Colonic mucosa (tissue), 4 donors: ENCODE measurements around the gene CREB3. TPM values are rescaled to one million over a fixed set of nuclear protein-coding genes. Genes with fewer than 3 reads are reported as not detected.
A peak's percentile ranks its signal among the peaks of the same experiment; 100 is the strongest.

ENCODE experiments used
- DNase-seq: peaks from one replicate; pipeline ENCODE4 v3.0.0-alpha.2; 2020
- H3K27ac ChIP-seq: fragments of 200-600 bp; one replicate; pipeline ENCODE4 v1.8.0; 2021
- H3K27me3 ChIP-seq: fragments of 200-600 bp; one replicate; pipeline ENCODE4 v1.8.0; 2021
- H3K36me3 ChIP-seq: fragments of 200-600 bp; one replicate; pipeline ENCODE4 v1.8.0; 2021
- H3K4me1 ChIP-seq: fragments of 200-600 bp; one replicate; pipeline ENCODE4 v1.8.0; 2021; ENCODE audit warnings: mild to moderate bottlenecking
- H3K4me3 ChIP-seq: fragments of 200-600 bp; one replicate; pipeline ENCODE4 v1.8.0; 2021
- H3K9ac ChIP-seq, 2 donors: one replicate each; pipeline ENCODE4 v1.7.0; 2013; ENCODE audit warnings: control low read depth in 2 of 2, low read depth in 2 of 2, low read length in 2 of 2
- H3K9me3 ChIP-seq: fragments of 200-600 bp; one replicate; pipeline ENCODE4 v1.8.0; 2021
- intact Hi-C: fragments of 100-400 bp; cut with DNase I; formaldehyde crosslinking; loops from one replicate; pipeline ENCODE4 v1.14.1; 2022
- total RNA-seq, 2 donors: library from RNA; stranded (reverse); fragmentation: NEBNext Ultra II Directional in 1 of 2; extraction: Animal tissue kit (Norgen Biotek cat#: 25700) in 1 of 2; gene quantifications; one replicate each; pipeline ENCODE4 v1.2.1, GENCODE V29; 2021
- TF ChIP-seq, protein P1 (sequence below): fragments of 200-600 bp; IDR thresholded peaks from one replicate; pipeline ENCODE4 v1.8.0; 2022; ENCODE audit warnings: antibody characterized with exemption, mild to moderate bottlenecking
- donor health status: healthy.
- donor health status: DM: no; HTN: no; CAD: no.
- donor health status: DM: no; HTN: no; CAD: no.

The CREB3 gene
- total RNA-seq, 2 donors from 2014 or later, result 47.9 to 50.8 TPM

- H3K4me1 ChIP-seq, result peaks cover 19% of the 10 kb centered on the region
Observed at GRCh38 chr9:35731415-35732184, 866 bp upstream of the CREB3 start.

DNA sequence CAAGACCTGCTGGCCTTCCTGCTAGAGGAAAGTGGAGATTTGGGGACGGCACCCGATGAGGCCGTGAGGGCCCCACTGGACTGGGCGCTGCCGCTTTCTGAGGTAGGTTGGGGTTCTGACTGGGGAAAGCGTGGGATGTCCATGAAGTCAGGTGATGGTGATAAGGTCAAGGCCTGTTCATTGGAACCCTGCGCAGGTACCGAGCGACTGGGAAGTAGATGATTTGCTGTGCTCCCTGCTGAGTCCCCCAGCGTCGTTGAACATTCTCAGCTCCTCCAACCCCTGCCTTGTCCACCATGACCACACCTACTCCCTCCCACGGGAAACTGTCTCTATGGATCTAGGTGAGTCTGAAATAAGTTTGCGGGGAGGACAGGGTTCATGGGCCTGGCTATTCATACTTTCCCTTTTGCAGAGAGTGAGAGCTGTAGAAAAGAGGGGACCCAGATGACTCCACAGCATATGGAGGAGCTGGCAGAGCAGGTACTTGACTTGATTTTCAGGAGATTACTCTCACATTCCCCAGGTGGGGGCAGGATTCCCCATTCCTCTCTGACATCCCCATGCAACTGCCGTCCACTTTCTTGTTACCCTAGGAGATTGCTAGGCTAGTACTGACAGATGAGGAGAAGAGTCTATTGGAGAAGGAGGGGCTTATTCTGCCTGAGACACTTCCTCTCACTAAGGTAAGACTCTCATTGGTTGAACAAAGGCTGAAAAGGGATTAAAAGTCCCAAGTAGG is 505 bp downstream of the CREB3 start:
- Histone ChIP-seq H3K36me3 (peaks cover 17% of the 10 kb centered on the region), H3K9ac (peak overlapping the region; percentile 92 to 93), H3K9me3 (no peaks in the 10 kb centered on the region), H3K4me1 (peaks cover 19% of the 10 kb centered on the region), H3K27me3 (no peaks in the 10 kb centered on the region), H3K27ac (peak overlapping the region; percentile 97), H3K4me3 (peak overlapping the region; percentile 82)
- TF ChIP-seq, protein P1, sequence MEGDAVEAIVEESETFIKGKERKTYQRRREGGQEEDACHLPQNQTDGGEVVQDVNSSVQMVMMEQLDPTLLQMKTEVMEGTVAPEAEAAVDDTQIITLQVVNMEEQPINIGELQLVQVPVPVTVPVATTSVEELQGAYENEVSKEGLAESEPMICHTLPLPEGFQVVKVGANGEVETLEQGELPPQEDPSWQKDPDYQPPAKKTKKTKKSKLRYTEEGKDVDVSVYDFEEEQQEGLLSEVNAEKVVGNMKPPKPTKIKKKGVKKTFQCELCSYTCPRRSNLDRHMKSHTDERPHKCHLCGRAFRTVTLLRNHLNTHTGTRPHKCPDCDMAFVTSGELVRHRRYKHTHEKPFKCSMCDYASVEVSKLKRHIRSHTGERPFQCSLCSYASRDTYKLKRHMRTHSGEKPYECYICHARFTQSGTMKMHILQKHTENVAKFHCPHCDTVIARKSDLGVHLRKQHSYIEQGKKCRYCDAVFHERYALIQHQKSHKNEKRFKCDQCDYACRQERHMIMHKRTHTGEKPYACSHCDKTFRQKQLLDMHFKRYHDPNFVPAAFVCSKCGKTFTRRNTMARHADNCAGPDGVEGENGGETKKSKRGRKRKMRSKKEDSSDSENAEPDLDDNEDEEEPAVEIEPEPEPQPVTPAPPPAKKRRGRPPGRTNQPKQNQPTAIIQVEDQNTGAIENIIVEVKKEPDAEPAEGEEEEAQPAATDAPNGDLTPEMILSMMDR, result no peak
- intact Hi-C loops, result loop anchor here (5.0 kb wide), 1 partner anchor 71 kb away; no protein-coding TSS in a partner anchor
- peak; percentile 62 for DNase-seq

More at GRCh38 chr9:35731415-35732184, 866 bp upstream of the CREB3 start:
- Histone ChIP-seq H3K9me3 (no peaks in the 10 kb centered on the region), H3K9ac (peak overlapping the region; percentile 95 to 96), H3K27me3 (no peaks in the 10 kb centered on the region), H3K27ac (peak overlapping the region; percentile 97), H3K4me3 (peak overlapping the region; percentile 82), H3K36me3 (peaks cover 9% of the 10 kb centered on the region)
- TF ChIP-seq, protein P1, result no peak
- no peak for DNase-seq
- intact Hi-C loops, result loop anchor here (5.0 kb wide), 1 partner anchor 69 kb away; no protein-coding TSS in a partner anchor

- Histone ChIP-seq H3K9me3 (no peaks in the 10 kb centered on the region), H3K4me1 (peaks cover 14% of the 10 kb centered on the region), H3K4me3 (peak overlapping the region; percentile 82), H3K36me3 (peaks cover 19% of the 10 kb centered on the region), H3K27ac (peak overlapping the region; percentile 97), H3K27me3 (no peaks in the 10 kb centered on the region), H3K9ac (no peak overlapping the region)
- no peak for DNase-seq
- intact Hi-C loops, result loop anchor here (5.0 kb wide), 1 partner anchor 72 kb away; no protein-coding TSS in a partner anchor
- TF ChIP-seq, protein P1, result no peak
Observed at GRCh38 chr9:35734096-35734495, 1.6 kb downstream of the CREB3 start.

GRCh38 chr9:35736201-35736633 is 3.8 kb downstream of the CREB3 start:
- peak; percentile 81 for DNase-seq
- TF ChIP-seq, protein P1, result peak; percentile 70
- Histone ChIP-seq H3K9me3 (no peaks in the 10 kb centered on the region), H3K27ac (no peak overlapping the region), H3K9ac (no peak overlapping the region), H3K4me3 (no peak overlapping the region), H3K4me1 (peaks cover 11% of the 10 kb centered on the region), H3K36me3 (peaks cover 24% of the 10 kb centered on the region), H3K27me3 (no peaks in the 10 kb centered on the region)
- intact Hi-C loops, result no loop called here

GRCh38 chr9:35737143-35737542 is 4.7 kb downstream of the CREB3 start:
- H3K9ac ChIP-seq, result no peak overlapping the region
- no peak overlapping the region for H3K4me3 ChIP-seq
- no peaks in the 10 kb centered on the region for H3K27me3 ChIP-seq
- TF ChIP-seq, protein P1, result no peak
- no peak overlapping the region for H3K27ac ChIP-seq
- peaks cover 24% of the 10 kb centered on the region for H3K36me3 ChIP-seq
- peaks cover 11% of the 10 kb centered on the region for H3K4me1 ChIP-seq
- intact Hi-C loops, result no loop called here
- DNase-seq, result no peak
- H3K9me3 ChIP-seq, result no peaks in the 10 kb centered on the region
